ENCODE results near the gene F9.

Gene F9

DNA sequence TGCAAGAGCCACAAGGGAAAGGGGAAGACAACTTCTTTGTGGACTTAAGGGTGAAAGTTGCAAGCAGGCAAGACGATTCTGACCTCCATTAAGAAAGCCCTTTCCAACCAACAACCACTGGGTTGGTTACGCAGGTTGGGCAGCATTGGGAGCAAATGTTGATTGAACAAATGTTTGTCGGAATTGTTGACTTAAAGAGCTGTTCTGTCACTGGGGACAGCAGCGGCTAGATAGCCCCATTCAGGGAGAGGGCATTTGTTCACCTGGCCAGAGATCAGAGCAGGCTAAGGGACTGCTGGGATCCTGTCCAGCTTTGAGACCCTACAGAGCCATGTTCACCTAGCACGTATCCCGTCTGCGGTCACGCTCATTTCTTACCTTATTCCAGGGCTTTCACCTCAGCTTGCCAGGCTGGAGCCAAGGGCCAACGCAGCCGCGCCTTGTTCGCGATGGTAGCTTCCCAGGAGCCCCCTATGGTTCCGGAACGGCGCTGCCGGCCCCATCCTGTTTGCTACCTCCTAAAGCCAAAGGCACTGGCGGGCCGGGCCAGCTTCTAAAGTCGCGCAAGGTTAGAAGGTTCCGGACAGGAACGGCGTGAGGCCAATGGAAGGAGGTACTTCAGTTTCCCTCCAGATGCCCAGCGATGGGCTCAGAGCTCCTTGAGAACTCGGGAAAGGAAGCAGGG, 24.6 kb downstream of the F9 start:
- no peaks in the 10 kb centered on the region for H4K20me1 ChIP-seq (ENCODE audit: insufficient read depth, low read length)
- H3K36me3 ChIP-seq (ENCODE audit: insufficient read depth, low read length) = no peaks in the 10 kb centered on the region
- H3K27ac ChIP-seq (ENCODE audit: low read length) = no peak overlapping the region
- ATAC-seq (ENCODE audit: insufficient read depth, low read depth) (no peak), DNase-seq (no peak)
- H3K79me2 ChIP-seq (ENCODE audit: insufficient read depth, low read length) = no peaks in the 10 kb centered on the region
- H3K4me3 ChIP-seq (ENCODE audit: low read depth in 1 of 2, low read length in 2 of 2) = no peak overlapping the region
- TF ChIP-seq EZH2 (IDR thresholded peaks at IDR 0.05; ENCODE audit: borderline replicate concordance, low read depth, low read length, severe bottlenecking) = no peak
- TF ChIP-seq, protein P1, sequence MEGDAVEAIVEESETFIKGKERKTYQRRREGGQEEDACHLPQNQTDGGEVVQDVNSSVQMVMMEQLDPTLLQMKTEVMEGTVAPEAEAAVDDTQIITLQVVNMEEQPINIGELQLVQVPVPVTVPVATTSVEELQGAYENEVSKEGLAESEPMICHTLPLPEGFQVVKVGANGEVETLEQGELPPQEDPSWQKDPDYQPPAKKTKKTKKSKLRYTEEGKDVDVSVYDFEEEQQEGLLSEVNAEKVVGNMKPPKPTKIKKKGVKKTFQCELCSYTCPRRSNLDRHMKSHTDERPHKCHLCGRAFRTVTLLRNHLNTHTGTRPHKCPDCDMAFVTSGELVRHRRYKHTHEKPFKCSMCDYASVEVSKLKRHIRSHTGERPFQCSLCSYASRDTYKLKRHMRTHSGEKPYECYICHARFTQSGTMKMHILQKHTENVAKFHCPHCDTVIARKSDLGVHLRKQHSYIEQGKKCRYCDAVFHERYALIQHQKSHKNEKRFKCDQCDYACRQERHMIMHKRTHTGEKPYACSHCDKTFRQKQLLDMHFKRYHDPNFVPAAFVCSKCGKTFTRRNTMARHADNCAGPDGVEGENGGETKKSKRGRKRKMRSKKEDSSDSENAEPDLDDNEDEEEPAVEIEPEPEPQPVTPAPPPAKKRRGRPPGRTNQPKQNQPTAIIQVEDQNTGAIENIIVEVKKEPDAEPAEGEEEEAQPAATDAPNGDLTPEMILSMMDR (IDR thresholded peaks at IDR 0.05; ENCODE audit: borderline replicate concordance, extremely low read depth, low read length, poor library complexity, severe bottlenecking) = no peak
- H3K27me3 ChIP-seq (ENCODE audit: insufficient read depth, low read length, poor library complexity) = no peaks in the 10 kb centered on the region
- no peak overlapping the region for H2AFZ ChIP-seq (ENCODE audit: low read depth, low read length)
- no peak overlapping the region for H3K9ac ChIP-seq (ENCODE audit: low read depth, low read length)
- H3K4me1 ChIP-seq (ENCODE audit: insufficient read depth, low read length) = no peaks in the 10 kb centered on the region
- no peaks in the 10 kb centered on the region for H3K9me3 ChIP-seq (ENCODE audit: insufficient read depth, low read length, severe bottlenecking)
- H3K4me2 ChIP-seq (ENCODE audit: insufficient read depth, low read length) = no peak overlapping the region

- Histone ChIP-seq H3K4me1 (ENCODE audit: insufficient read depth, low read length) (no peaks in the 10 kb centered on the region), H2AFZ (ENCODE audit: low read depth, low read length) (no peak overlapping the region), H3K36me3 (ENCODE audit: insufficient read depth, low read length) (no peaks in the 10 kb centered on the region), H3K27ac (ENCODE audit: low read length) (no peak overlapping the region), H3K9me3 (ENCODE audit: insufficient read depth, low read length, severe bottlenecking) (no peaks in the 10 kb centered on the region), H3K4me3 (ENCODE audit: low read depth in 1 of 2, low read length in 2 of 2) (no peak overlapping the region), H3K4me2 (ENCODE audit: insufficient read depth, low read length) (no peak overlapping the region), H3K79me2 (ENCODE audit: insufficient read depth, low read length) (no peaks in the 10 kb centered on the region), H3K27me3 (ENCODE audit: insufficient read depth, low read length, poor library complexity) (no peaks in the 10 kb centered on the region), H4K20me1 (ENCODE audit: insufficient read depth, low read length) (no peaks in the 10 kb centered on the region), H3K9ac (ENCODE audit: low read depth, low read length) (no peak overlapping the region)
- DNase-seq = peak; percentile 5
- TF ChIP-seq, protein P1 (IDR thresholded peaks at IDR 0.05; ENCODE audit: borderline replicate concordance, extremely low read depth, low read length, poor library complexity, severe bottlenecking) = peak; percentile 53
- no peak for TF ChIP-seq EZH2 (IDR thresholded peaks at IDR 0.05; ENCODE audit: borderline replicate concordance, low read depth, low read length, severe bottlenecking)
- no peak for ATAC-seq (ENCODE audit: insufficient read depth, low read depth)
These were observed 29.0 kb downstream of the F9 start for GRCh38 chrX:139559383-139560042.

DNA sequence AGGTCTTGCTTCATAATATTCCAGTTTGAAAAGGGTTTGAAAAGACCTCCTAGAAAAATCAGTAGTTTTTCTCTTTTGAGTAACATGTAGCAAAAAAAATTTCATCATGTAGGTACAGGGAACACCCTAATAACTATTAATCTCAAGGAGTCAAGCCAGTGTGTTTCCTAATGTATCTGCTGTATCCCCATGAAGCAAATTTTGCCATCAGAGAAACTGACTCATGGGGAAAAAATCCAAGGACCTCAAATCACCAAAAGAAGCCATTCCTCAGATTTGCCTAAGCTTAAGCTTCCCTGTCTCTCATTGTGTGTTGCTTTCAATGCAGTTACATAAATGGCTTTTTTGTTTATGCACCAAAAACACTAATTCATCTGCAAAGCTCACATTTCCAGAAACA, 29.7 kb downstream of the F9 start:
- Histone ChIP-seq H3K9ac (ENCODE audit: low read depth, low read length) (no peak overlapping the region), H3K9me3 (ENCODE audit: insufficient read depth, low read length, severe bottlenecking) (no peaks in the 10 kb centered on the region), H3K27ac (ENCODE audit: low read length) (no peak overlapping the region), H2AFZ (ENCODE audit: low read depth, low read length) (no peak overlapping the region), H3K4me3 (ENCODE audit: low read depth in 1 of 2, low read length in 2 of 2) (no peak overlapping the region), H3K36me3 (ENCODE audit: insufficient read depth, low read length) (no peaks in the 10 kb centered on the region), H3K27me3 (ENCODE audit: insufficient read depth, low read length, poor library complexity) (no peaks in the 10 kb centered on the region), H4K20me1 (ENCODE audit: insufficient read depth, low read length) (no peaks in the 10 kb centered on the region), H3K79me2 (ENCODE audit: insufficient read depth, low read length) (no peaks in the 10 kb centered on the region), H3K4me2 (ENCODE audit: insufficient read depth, low read length) (no peak overlapping the region), H3K4me1 (ENCODE audit: insufficient read depth, low read length) (no peaks in the 10 kb centered on the region)
- TF ChIP-seq EZH2 (IDR thresholded peaks at IDR 0.05; ENCODE audit: borderline replicate concordance, low read depth, low read length, severe bottlenecking) = no peak
- TF ChIP-seq, protein P1 (IDR thresholded peaks at IDR 0.05; ENCODE audit: borderline replicate concordance, extremely low read depth, low read length, poor library complexity, severe bottlenecking) = no peak
- DNase-seq = no peak
- ATAC-seq (ENCODE audit: insufficient read depth, low read depth) = no peak

All from DND-41 (cell line).